IPS DF 6.9 (cell line): Measurements from ENCODE around the gene GPR108.

ENCODE experiments used
- DNase-seq: peaks from one replicate; pipeline ENCODE4 v3.0.0-alpha.2; 2013; ENCODE audit warnings: low read depth, low spot score
- H3K27ac ChIP-seq: one replicate; pipeline ENCODE4 v1.5.1; 2013; ENCODE audit warnings: low read length, control low read depth
- H3K27me3 ChIP-seq: 2 replicates; pipeline ENCODE4 v1.6.1; 2013; ENCODE audit warnings: mild to moderate bottlenecking, low read length; ENCODE audit not compliant: control insufficient read depth, insufficient read depth
- H3K36me3 ChIP-seq: 2 replicates; pipeline ENCODE4 v1.6.1; 2013; ENCODE audit warnings: low read length; ENCODE audit not compliant: control insufficient read depth, insufficient read depth
- H3K4me1 ChIP-seq: 2 replicates; pipeline ENCODE4 v1.6.1; 2013; ENCODE audit warnings: low read length; ENCODE audit not compliant: control insufficient read depth, insufficient read depth
- H3K4me3 ChIP-seq: 2 replicates; pipeline ENCODE4 v1.5.1; 2013; ENCODE audit warnings: mild to moderate bottlenecking, low read length
- H3K9me3 ChIP-seq: 2 replicates; pipeline ENCODE4 v1.6.1; 2013; ENCODE audit warnings: low read length, inconsistent platforms; ENCODE audit not compliant: control insufficient read depth, insufficient read depth
- WGBS: extraction: QIAGEN DNeasy Blood & Tissue Kit; methylation state at CpG from one replicate; pipeline ENCODE4 v1.1.7; 2013; ENCODE audit warnings: mixed read lengths, missing lambda C conversion rate; ENCODE audit not compliant: insufficient read length, insufficient coverage; 5-methylcytosine and 5-hydroxymethylcytosine counted together

Gene GPR108

DNA sequence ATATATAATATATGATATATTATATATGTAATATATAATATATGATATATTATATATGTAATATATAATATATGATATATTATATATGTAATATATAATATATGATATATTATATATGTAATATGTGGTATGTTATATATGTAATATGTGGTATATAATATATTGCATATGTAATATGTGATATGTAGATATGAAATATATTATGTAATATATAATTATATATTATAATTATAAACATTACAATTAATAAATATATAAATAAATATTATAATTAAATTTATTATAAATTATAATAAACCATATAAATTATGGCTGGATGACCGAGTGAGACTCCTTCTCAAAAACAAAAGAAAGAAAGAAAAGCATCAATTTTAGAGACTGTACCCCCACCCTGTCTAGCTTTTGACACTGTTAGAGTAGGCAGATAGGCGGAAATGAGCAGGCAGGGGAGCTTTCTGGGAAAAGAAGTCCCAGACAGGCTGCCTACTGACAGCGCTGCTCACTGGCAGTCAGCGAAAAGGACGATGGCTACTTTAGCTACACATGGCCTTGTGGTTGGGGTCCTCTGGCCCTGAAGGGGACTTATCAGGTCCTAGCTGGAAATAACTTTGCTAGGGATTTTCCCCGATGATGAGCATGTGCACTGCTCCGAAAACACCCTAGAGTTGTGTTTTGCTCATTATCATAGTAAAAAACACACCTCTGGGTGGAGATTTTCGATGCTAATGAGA lies 36.6 kb downstream of the GPR108 start:
- H3K36me3 ChIP-seq, result no peaks in the 10 kb centered on the region; the same call in 1 of the 2 replicates
- no peaks in the 10 kb centered on the region for H3K27me3 ChIP-seq
- H3K27ac ChIP-seq, result no peak overlapping the region
- WGBS, result no CpG with 5 or more reads among the region's 8 CpGs
- no peaks in the 10 kb centered on the region for H3K9me3 ChIP-seq
- H3K4me3 ChIP-seq, result no peak overlapping the region
- no peak for DNase-seq
- 0 out of 2 replicates have a peak, but pooled peaks cover 1% of the 10 kb centered on the region for H3K4me1 ChIP-seq

DNA sequence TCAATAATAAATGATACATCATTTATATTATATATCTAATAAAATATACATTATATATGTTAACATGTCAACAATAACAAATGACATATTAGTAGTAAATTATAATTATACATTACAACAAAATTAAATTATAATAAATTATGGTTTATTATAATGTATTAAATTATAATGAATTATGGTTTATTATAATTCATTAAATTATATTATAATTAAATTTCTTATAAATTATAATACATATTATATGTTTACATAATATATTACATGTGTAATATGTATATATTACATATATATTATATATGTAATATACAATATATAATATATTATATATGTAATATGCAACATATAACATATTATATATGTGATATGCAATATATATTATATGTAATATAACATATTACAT lies 37.4 kb downstream of the GPR108 start:
- Histone ChIP-seq H3K4me1 (0 out of 2 replicates have a peak, but pooled peaks cover 1% of the 10 kb centered on the region), H3K36me3 (no peaks in the 10 kb centered on the region; the same call in 1 of the 2 replicates), H3K4me3 (no peak overlapping the region), H3K9me3 (no peaks in the 10 kb centered on the region), H3K27me3 (no peaks in the 10 kb centered on the region), H3K27ac (no peak overlapping the region)
- DNase-seq, result no peak

DNA sequence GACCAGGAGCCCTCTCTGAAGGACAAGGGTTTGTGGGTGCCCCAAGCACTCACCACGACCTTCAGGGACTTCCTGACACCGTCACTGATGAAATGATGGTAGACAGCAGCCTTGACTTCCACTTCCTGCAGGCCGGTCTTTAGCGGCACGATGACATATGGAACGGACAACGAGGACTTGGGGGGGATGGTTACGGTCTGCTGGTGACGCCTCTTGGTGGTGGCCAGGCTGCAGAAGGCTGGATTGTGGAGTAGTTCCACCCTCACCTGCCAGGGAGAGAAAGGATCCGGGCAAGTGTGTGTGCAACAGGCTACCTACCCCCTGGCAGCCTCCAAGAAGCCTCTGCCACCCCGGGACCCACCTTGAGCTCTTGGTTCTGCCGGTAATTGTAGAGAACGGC lies 40.1 kb downstream of the GPR108 start:
- Histone ChIP-seq H3K9me3 (no peaks in the 10 kb centered on the region), H3K4me3 (no peak overlapping the region), H3K36me3 (no peaks in the 10 kb centered on the region; the same call in 1 of the 2 replicates), H3K4me1 (0 out of 2 replicates have a peak, but pooled peaks cover 1% of the 10 kb centered on the region), H3K27ac (no peak overlapping the region), H3K27me3 (no peaks in the 10 kb centered on the region)
- WGBS, result no CpG with 5 or more reads among the region's 13 CpGs
- no peak for DNase-seq

DNA sequence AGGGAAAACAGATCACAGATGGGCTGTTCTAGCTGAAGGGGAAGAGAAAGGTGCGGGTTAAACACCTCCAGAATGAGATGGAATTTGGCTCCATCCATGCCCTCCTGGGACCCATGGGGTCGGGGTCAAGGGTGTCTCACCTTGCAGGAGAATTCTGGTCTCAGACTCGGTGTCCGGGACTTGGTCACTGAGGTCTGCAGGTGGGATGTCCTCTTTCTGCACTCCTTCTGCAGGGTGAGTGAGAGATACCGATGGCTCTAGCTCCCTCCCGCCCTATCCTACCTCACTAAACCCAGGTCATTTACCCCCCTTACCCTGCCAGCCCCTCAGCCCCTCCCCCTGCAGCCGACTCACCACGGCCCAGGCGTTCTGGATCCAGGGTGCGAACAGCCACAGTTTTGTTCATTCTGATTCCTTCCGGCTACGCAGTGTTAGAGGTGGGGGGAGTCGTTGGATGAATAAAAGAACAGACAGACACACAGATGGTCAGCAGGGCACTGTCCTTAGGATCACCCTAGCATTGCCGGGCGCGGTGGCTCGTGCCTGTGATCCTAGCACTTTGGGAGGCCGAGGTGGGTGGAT lies 41.0 kb downstream of the GPR108 start:
- Histone ChIP-seq H3K36me3 (no peaks in the 10 kb centered on the region; the same call in 1 of the 2 replicates), H3K27me3 (no peaks in the 10 kb centered on the region), H3K4me1 (0 out of 2 replicates have a peak, but pooled peaks cover 1% of the 10 kb centered on the region), H3K27ac (no peak overlapping the region), H3K9me3 (no peaks in the 10 kb centered on the region), H3K4me3 (no peak overlapping the region)
- no peak for DNase-seq
- WGBS, result no CpG with 5 or more reads among the region's 18 CpGs

DNA sequence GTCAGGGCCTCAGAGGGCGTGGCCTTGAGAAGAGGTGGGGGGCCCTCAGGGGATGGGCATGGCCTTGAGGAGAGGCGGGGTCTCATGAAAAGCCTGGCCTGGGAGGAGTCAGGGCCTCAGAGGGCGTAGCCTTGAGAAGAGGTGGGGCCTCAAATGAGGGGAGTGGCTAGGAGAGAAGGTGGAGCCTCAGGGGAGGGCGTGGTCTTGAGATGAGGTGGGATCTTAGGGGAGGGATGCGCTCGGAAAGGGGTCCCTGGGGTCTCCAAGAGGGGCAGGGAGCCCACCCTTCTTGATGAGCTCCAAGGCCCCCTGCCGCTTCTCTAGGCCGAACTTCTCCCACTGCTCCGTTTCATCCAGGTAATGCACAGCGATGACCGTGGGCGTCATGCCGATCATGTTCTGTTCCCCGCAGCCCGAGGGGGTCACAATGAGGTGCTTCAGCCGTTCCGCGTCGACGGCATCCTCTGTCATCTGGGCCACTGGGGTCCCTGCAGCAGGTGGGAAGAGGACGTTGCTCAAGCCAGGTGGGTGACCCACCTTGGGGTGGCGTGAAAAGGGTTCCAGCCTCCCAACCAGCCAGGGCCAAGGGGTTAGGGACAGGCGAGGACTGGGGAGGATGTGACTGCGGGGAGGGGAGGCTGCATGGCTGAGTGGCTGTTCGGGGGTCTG lies 43.1 kb downstream of the GPR108 start:
- Histone ChIP-seq H3K27me3 (no peaks in the 10 kb centered on the region), H3K4me3 (no peak overlapping the region), H3K9me3 (no peaks in the 10 kb centered on the region), H3K36me3 (no peaks in the 10 kb centered on the region; the same call in 1 of the 2 replicates), H3K4me1 (0 out of 2 replicates have a peak, but pooled peaks cover 1% of the 10 kb centered on the region), H3K27ac (no peak overlapping the region)
- no CpG with 5 or more reads among the region's 25 CpGs for WGBS
- no peak for DNase-seq

DNA sequence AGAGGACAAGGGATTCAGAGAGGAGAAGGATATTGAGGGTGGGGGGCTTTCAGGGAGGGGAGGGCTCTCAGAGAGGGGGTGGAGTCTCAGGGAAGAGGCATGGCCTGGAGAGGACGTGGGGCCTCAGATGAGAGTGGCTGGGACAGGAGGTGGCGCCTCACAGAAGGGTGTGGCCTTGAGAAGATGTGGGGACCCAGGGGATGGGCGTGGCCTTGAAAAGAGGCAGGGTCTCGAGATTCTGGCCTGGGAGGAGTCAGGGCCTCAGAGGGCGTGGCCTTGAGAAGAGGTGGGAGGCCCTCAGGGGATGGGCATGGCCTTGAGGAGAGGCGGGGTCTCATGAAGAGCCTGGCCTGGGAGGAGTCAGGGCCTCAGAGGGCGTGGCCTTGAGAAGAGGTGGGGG lies 43.7 kb downstream of the GPR108 start:
- Histone ChIP-seq H3K4me3 (no peak overlapping the region), H3K36me3 (no peaks in the 10 kb centered on the region; the same call in 1 of the 2 replicates), H3K9me3 (no peaks in the 10 kb centered on the region), H3K27me3 (no peaks in the 10 kb centered on the region), H3K4me1 (0 out of 2 replicates have a peak, but pooled peaks cover 1% of the 10 kb centered on the region), H3K27ac (no peak overlapping the region)
- no peak for DNase-seq
- WGBS, result no CpG with 5 or more reads among the region's 7 CpGs

DNA sequence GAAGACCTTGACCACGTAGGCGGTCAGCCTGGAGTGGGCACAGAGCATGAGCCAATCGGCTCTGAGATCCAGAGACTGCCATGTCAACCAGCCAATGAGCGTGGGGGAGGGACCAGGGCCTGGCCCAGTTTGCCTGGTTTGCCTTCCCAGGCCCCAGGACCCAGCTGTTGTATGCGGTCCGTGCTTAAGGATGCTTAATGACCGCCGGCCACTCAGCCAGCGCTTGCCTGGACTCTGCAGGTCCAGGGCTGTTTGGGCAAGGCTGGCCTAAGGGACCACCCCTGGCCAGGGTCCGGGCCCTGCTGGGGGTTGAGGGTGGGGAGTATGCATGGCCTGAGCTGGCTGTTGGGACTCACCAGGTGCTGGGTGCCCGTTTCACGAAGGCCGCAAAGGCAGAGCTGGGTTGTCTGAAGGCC lies 44.3 kb downstream of the GPR108 start:
- DNase-seq, result no peak
- 0 out of 2 replicates have a peak, but pooled peaks cover 1% of the 10 kb centered on the region for H3K4me1 ChIP-seq
- no peaks in the 10 kb centered on the region for H3K9me3 ChIP-seq
- H3K27me3 ChIP-seq, result no peaks in the 10 kb centered on the region
- no peak overlapping the region for H3K4me3 ChIP-seq
- no CpG with 5 or more reads among the region's 13 CpGs for WGBS
- H3K27ac ChIP-seq, result no peak overlapping the region
- no peaks in the 10 kb centered on the region; the same call in 1 of the 2 replicates for H3K36me3 ChIP-seq

DNA sequence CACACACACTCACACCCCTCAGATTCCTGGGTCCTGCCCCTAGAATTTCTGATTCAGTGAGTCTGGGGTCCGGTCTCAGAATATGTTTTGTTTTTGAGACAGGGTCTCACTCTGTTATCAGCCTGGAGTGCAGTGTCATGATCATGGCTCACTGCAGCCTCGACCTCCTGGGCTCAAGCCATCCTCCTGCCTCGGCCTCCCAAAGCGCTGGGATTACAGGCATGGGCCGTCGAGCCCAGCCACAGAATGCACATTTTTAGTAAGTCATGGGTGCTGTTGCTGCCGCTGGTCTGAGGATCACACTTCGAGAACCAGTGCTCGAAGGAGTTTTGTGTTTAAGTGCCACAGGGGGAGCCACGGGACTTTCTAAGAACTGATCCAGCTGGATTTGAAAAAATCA lies 45.4 kb downstream of the GPR108 start:
- Histone ChIP-seq H3K27ac (no peak overlapping the region), H3K27me3 (no peaks in the 10 kb centered on the region), H3K36me3 (no peaks in the 10 kb centered on the region; the same call in 1 of the 2 replicates), H3K4me1 (no peaks in the 10 kb centered on the region), H3K9me3 (no peaks in the 10 kb centered on the region), H3K4me3 (no peak overlapping the region)
- no peak for DNase-seq
- WGBS, result no CpG with 5 or more reads among the region's 10 CpGs

DNA sequence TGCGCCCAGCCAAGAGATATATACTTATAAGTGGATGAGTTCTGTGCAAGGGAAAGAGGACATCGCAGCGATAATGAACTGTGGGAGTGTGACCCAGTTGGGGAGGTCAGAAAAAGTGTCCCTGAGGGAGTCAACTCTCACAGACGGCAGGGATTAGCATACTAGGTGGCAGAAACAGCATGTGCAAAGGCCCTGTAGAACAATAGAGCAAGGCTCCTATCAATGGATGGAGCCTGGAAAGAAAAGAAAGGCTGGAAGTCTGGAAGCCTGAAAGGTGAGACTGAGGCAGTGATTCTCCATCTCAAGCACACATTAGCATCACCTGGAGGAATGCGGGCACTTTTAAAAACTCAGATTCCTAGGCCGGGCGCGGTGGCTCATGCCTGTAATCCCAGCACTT lies 46.0 kb downstream of the GPR108 start:
- Histone ChIP-seq H3K27ac (no peak overlapping the region), H3K4me1 (no peaks in the 10 kb centered on the region), H3K4me3 (no peak overlapping the region), H3K36me3 (no peaks in the 10 kb centered on the region; the same call in 1 of the 2 replicates), H3K27me3 (no peaks in the 10 kb centered on the region), H3K9me3 (no peaks in the 10 kb centered on the region)
- WGBS, result no CpG with 5 or more reads among the region's 8 CpGs
- no peak for DNase-seq

DNA sequence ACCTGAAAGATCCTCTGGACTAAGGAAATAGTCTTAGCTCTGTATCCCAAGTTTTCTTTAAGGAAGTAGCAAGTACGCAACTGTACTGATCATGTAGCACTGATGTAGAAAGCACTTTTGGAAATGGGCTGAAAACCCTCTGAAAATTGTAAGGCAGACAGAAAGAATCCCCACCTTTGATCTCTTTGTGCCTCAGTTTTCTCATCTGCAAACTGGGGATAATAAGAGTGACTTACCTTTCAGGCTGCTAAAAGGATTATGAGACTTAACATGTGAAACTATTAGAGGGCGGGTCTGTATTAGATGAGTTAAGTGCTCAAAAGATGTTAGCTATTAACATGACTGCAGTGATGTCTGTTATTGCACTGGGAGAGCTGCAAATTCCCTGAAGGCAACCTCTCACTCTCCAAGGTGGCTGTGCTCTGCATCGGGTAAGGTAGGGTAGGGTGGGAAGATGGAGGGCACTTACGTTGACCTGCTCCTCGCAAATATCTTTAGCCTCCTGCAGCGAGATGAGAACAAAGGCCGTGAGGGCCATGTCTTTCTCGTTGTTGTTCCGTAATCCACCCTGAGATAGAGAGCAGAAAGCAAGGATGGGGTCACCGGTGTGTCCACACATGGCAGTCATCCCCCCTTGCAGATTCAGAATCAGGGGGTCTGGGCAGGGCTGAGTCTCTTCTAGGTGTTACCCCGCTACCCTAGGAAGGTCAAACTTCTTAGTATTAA lies 47.1 kb downstream of the GPR108 start:
- no peaks in the 10 kb centered on the region for H3K9me3 ChIP-seq
- DNase-seq, result no peak
- H3K4me1 ChIP-seq, result no peaks in the 10 kb centered on the region
- WGBS, result no CpG with 5 or more reads among the region's 11 CpGs
- H3K36me3 ChIP-seq, result no peaks in the 10 kb centered on the region
- H3K4me3 ChIP-seq, result no peak overlapping the region
- no peak overlapping the region for H3K27ac ChIP-seq
- no peaks in the 10 kb centered on the region for H3K27me3 ChIP-seq
